CD4-positive, alpha-beta T cell (primary cell): ENCODE results near the gene LSM14A. TPM values are rescaled to one million over a fixed set of nuclear protein-coding genes. Genes with fewer than 3 reads are reported as not detected.

Experiments
- ATAC-seq: fragments of 200-7000 bp; cut with Tn5 transposase; one replicate; pipeline ENCODE4 v1.10.0; 2022; ENCODE audit warnings: mild to moderate bottlenecking; ENCODE audit not compliant: poor library complexity
- CTCF ChIA-PET: fragments of 350-600 bp; sonication (Branson Sonifier 250); formaldehyde crosslinking; loops from one replicate; lab custom pipeline; 2021; ENCODE audit warnings: antibody characterized with exemption, inconsistent platforms; lab: Charles Lee
- POLR2A ChIA-PET: fragments of 350-600 bp; sonication (Branson Sonifier 250); formaldehyde crosslinking; loops from one replicate; lab custom pipeline; 2021; ENCODE audit warnings: antibody characterized with exemption, inconsistent platforms; lab: Charles Lee
- DNase-seq, 14 experiments: peaks; one replicate each; pipeline ENCODE4 v3.0.0-alpha.2; 2013 to 2020; ENCODE audit warnings: mixed read lengths in 2 of 14
- H3K27ac ChIP-seq, 2 donors: one replicate each; pipeline versions ENCODE4 v1.5.1 to v1.7.0; 2013; ENCODE audit warnings: low read length in 2 of 2, low read depth in 1 of 2, mild to moderate bottlenecking in 1 of 2
- H3K27me3 ChIP-seq, 2 experiments: 1 replicate in 1 of 2; 2 replicates in 1 of 2; pipeline versions ENCODE4 v1.6.1 to v1.7.0; 2013; ENCODE audit warnings: low read length in 2 of 2, control low read depth in 1 of 2, mild to moderate bottlenecking in 1 of 2, moderate library complexity in 1 of 2; ENCODE audit not compliant: insufficient read depth in 2 of 2, control insufficient read depth in 1 of 2
- H3K36me3 ChIP-seq: one replicate; pipeline ENCODE4 v1.6.1; 2013; ENCODE audit warnings: low read length, control low read depth; ENCODE audit not compliant: insufficient read depth
- H3K4me1 ChIP-seq: one replicate; pipeline ENCODE4 v1.6.1; 2013; ENCODE audit warnings: low read length, control low read depth; ENCODE audit not compliant: insufficient read depth
- H3K4me3 ChIP-seq: one replicate; pipeline ENCODE4 v1.5.1; 2013; ENCODE audit warnings: mild to moderate bottlenecking, low read length, moderate library complexity
- H3K9me3 ChIP-seq, 2 experiments: 1 replicate in 1 of 2; 2 replicates in 1 of 2; pipeline versions ENCODE4 v1.6.1 to v1.7.0; 2013; ENCODE audit warnings: low read length in 2 of 2, mild to moderate bottlenecking in 2 of 2, control low read depth in 1 of 2, moderate library complexity in 1 of 2; ENCODE audit not compliant: control insufficient read depth in 1 of 2, insufficient read depth in 1 of 2
- H3K27ac Mint-ChIP-seq: one replicate; pipeline ENCODE4 v1.8.0; 2020; ENCODE audit warnings: mixed read lengths
- H3K27me3 Mint-ChIP-seq: one replicate; pipeline ENCODE4 v1.8.0; 2021; ENCODE audit warnings: mixed read lengths
- H3K36me3 Mint-ChIP-seq: one replicate; pipeline ENCODE4 v1.8.0; 2021; ENCODE audit warnings: low read depth, mixed read lengths
- H3K4me1 Mint-ChIP-seq: one replicate; pipeline ENCODE4 v1.8.0; 2021; ENCODE audit warnings: low read depth, mixed read lengths
- H3K4me3 Mint-ChIP-seq: one replicate; pipeline ENCODE4 v1.8.0; 2020; ENCODE audit warnings: mild to moderate bottlenecking, mixed read lengths
- H3K9me3 Mint-ChIP-seq: one replicate; pipeline ENCODE4 v1.8.0; 2020; ENCODE audit warnings: mixed read lengths
- CTCF ChIP-seq: fragments of 200-600 bp; IDR thresholded peaks from one replicate; pipeline ENCODE4 v1.8.0; 2022; ENCODE audit warnings: antibody characterized with exemption, mild to moderate bottlenecking
- intact Hi-C, 2 experiments: fragments of 100-400 bp; cut with DNase I in 1 of 2; cut with micrococcal nuclease in 1 of 2; formaldehyde crosslinking; loops; one replicate each; pipeline versions ENCODE4 v1.15.1 to v1.9.0; 2023 to 2025; cut with DNase I, micrococcal nuclease
- total RNA-seq, 174 experiments: library from RNA in 2 of 174; stranded (reverse) in 2 of 174; gene quantifications; one replicate each; pipeline ENCODE4 v1.2.3 and lab custom pipeline; 2021 to 2026

LSM14A gene
- total RNA-seq, 2 experiments from 2014 or later: 210 to 217 TPM

DNA sequence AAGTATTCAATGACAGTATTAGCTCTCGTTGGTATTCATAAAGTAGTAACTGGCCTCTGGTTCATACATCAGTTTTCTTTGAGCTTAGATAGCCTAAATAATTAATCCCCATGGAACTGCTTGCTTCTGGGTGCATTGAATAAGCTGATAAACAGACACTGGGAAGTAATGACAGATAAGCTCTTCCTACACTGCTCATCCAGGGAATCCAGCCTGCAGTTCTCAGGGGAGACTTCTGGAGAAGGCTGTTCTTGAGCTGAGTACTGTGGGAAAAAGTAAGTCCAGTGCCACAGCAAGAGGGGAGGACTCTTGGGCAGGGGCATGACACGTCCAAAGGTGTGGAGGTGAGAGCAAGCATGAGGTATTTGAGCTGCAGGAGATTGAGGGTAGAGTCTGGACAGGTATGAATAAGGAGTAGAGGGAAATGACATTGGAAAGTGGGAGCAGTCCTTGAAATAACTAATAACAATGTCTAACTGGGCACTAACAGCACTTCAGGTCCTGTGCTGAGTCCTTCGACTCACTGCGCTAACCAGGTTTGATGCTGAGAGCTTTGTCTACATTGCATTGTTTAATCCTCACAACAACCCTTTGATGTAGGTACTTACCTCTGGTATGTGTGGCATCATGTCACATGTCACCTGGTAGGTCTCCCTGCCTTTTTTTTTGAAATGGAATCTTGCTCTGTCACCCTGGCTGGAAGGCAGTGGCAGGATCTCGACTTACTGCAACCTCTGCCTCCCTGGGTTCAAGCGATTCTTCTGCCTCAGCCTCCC is 89.2 kb downstream of the LSM14A start:
- peaks cover 8% of the 10 kb centered on the region for H3K36me3 ChIP-seq
- Mint-ChIP-seq H3K4me1 (peaks cover 79% of the 10 kb centered on the region), H3K27ac (peak overlapping the region; percentile 82), H3K36me3 (peaks cover 36% of the 10 kb centered on the region), H3K27me3 (no peaks in the 10 kb centered on the region), H3K4me3 (peak overlapping the region; percentile 42), H3K9me3 (no peaks in the 10 kb centered on the region)
- H3K4me3 ChIP-seq: no peak overlapping the region
- ATAC-seq: peak; percentile 52
- no peak for TF ChIP-seq CTCF
- no peaks in the 10 kb centered on the region for H3K9me3 ChIP-seq
- ChIA-PET CTCF (interaction anchor here (1.0 kb wide), 1 partner anchor 85 kb away, joined by 3 read pairs; no protein-coding TSS in a partner anchor), POLR2A (interaction anchor here (0.6 to 2.3 kb wide), 6 partner anchors 8 to 89 kb away, joined by 3 to 10 read pairs (median 4); partner anchors contain the start of gene LSM14A)
- H3K27ac ChIP-seq: no peak overlapping the region
- peaks cover 50% of the 10 kb centered on the region for H3K4me1 ChIP-seq
- H3K27me3 ChIP-seq: no peaks in the 10 kb centered on the region
- DNase-seq: no peak
- intact Hi-C loops: no loop called here

DNA sequence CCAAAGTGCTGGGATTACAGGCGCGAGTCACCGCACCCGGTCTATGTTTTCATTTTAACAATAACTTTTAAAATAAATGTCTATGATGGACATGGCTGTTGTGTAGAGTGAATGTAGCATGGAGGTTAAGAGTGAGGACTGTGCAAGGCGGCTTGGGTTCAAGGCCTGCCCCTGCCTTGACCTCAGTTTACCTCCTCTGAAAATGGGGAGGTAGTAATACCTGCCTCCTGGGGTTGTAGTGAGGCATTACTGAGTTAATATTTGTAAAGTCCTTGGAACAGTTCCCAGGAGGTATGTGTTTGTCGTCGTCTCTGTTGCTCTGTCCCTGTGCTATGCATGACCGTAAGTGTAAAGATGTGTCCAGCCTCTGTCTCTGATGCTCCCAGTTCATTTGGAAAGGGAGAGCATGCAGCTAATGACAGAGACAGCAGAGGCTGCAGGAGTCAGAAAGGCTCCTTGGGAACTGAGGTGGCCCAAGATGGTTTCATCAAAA is 91.5 kb downstream of the LSM14A start:
- CTCF ChIA-PET: no interaction called here

GRCh38 chr19:34265221-34265650 is 92.9 kb downstream of the LSM14A start:
- Histone ChIP-seq H3K9me3 (no peaks in the 10 kb centered on the region), H3K36me3 (peaks cover 5% of the 10 kb centered on the region), H3K4me3 (no peak overlapping the region), H3K27me3 (no peaks in the 10 kb centered on the region), H3K4me1 (peaks cover 74% of the 10 kb centered on the region), H3K27ac (no peak overlapping the region)
- Mint-ChIP-seq H3K27ac (peak overlapping the region; percentile 76), H3K27me3 (no peaks in the 10 kb centered on the region), H3K36me3 (peaks cover 41% of the 10 kb centered on the region), H3K4me3 (peak overlapping the region; percentile 16), H3K9me3 (no peaks in the 10 kb centered on the region), H3K4me1 (peaks cover 76% of the 10 kb centered on the region)
- intact Hi-C loops: loop anchor here in 1 of 2 experiments (5.0 kb wide), 1 partner anchor 48 kb away; no protein-coding TSS in a partner anchor
- ATAC-seq (no peak), DNase-seq (no peak)
- POLR2A ChIA-PET: interaction anchor here (0.7 to 1.0 kb wide), 2 partner anchors 48 to 52 kb away, joined by 3 to 4 read pairs; no protein-coding TSS in a partner anchor
- no peak for TF ChIP-seq CTCF
- CTCF ChIA-PET: no interaction called here

More for the DNA sequence above, 91.5 kb downstream of the LSM14A start:
- H3K4me3 ChIP-seq: no peak overlapping the region
- H3K27me3 ChIP-seq: no peaks in the 10 kb centered on the region
- no peaks in the 10 kb centered on the region for H3K9me3 Mint-ChIP-seq
- DNase-seq: no peak
- H3K27me3 Mint-ChIP-seq: no peaks in the 10 kb centered on the region
- TF ChIP-seq CTCF: no peak
- no peaks in the 10 kb centered on the region for H3K9me3 ChIP-seq
- H3K36me3 ChIP-seq: peaks cover 8% of the 10 kb centered on the region
- H3K27ac Mint-ChIP-seq: peak overlapping the region; percentile 76
- POLR2A ChIA-PET: no interaction called here
- H3K4me1 Mint-ChIP-seq: peaks cover 74% of the 10 kb centered on the region
- peak overlapping the region; percentile 42 for H3K4me3 Mint-ChIP-seq
- H3K4me1 ChIP-seq: peaks cover 62% of the 10 kb centered on the region
- intact Hi-C loops: no loop called here
- H3K36me3 Mint-ChIP-seq: peaks cover 44% of the 10 kb centered on the region
- no peak overlapping the region for H3K27ac ChIP-seq
- no peak for ATAC-seq
